ENCODE data around the gene DNHD1. TPM values are rescaled to one million over a fixed set of nuclear protein-coding genes. Genes with fewer than 3 reads are reported as not detected.

DNHD1 gene
- total RNA-seq, 1 donor from 2014 or later, result 12.0 TPM

DNA sequence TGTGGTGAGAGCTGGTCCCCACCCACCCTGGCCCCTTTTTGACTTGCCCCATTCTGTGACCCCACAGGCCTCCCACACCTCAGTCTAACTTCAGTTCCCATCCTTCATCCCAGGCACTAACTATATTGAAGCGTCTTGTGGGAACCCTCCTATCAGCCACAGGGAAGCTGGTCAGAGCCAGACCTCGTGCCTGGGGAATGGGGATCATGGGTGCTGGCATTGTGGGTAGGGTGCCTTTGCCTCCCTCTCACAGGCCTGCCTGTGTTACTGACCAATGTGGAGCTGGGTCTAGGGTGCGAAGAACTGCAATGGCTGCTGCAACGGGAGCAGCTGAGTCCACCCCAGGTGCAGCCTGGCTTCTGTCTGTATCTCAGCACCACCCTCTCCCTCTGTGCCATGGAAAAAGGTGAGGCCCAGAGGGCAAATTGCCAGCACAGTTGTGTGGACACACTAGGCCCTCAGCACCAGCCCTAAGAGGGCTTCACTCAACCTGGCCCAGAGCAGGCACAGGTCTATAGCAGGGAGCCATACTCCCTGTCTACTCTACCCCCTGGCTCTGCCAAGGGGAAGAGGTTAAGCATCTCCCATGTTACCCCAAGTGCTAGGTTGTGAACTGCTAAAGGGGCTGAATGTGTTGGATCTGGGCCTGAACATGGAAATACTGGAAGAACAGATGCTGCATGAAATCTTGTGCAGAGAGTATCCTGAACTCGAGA, 69.1 kb downstream of the DNHD1 start:
- Histone ChIP-seq H3K36me3 (no peaks in the 10 kb centered on the region), H3K27me3 (ENCODE audit: low read depth) (no peaks in the 10 kb centered on the region), H3K4me3 (no peak overlapping the region), H3K27ac (no peak overlapping the region), H3K9me3 (no peaks in the 10 kb centered on the region), H3K4me1 (no peaks in the 10 kb centered on the region)
- intact Hi-C loops (cut with DNase I), result no loop called here
- DNase-seq, result no peak
- TF ChIP-seq CTCF (IDR thresholded peaks at IDR 0.05), result no peak
- no peak for ATAC-seq

DNA sequence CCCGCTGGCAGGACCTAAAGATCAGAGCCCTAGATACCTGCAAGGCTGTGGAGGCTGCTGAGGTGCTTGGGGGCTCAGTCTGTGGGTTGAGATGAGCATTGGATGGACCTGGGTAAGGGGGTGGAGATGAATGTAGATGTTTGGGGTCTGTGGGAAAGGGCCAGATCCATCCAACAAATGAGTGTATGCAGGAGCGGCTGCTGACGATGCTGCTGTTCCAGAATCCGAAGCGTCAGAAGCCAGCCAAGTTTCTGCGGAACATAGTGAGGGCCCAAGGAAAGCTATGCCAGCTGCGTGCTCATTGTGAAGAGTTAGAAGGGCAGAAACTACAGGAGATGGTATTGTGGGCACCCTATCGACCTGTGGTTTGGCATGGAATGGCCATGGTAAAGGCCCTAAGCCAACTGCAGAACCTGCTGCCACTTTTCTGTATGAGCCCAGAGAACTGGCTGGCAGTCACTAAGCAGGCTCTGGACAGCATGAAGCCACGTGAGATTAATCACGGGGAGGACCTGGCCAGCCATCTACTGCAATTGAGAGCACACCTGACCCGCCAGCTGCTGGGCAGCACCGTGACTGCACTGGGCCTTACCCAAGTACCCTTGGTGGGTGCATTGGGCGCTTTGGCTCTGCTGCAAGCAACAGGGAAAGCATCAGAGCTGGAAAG, 69.8 kb downstream of the DNHD1 start:
- Histone ChIP-seq H3K27me3 (ENCODE audit: low read depth) (no peaks in the 10 kb centered on the region), H3K4me3 (no peak overlapping the region), H3K27ac (no peak overlapping the region), H3K4me1 (no peaks in the 10 kb centered on the region), H3K9me3 (no peaks in the 10 kb centered on the region), H3K36me3 (no peaks in the 10 kb centered on the region)
- no peak for DNase-seq
- TF ChIP-seq CTCF (IDR thresholded peaks at IDR 0.05), result no peak
- intact Hi-C loops (cut with DNase I), result no loop called here
- ATAC-seq, result no peak

DNA sequence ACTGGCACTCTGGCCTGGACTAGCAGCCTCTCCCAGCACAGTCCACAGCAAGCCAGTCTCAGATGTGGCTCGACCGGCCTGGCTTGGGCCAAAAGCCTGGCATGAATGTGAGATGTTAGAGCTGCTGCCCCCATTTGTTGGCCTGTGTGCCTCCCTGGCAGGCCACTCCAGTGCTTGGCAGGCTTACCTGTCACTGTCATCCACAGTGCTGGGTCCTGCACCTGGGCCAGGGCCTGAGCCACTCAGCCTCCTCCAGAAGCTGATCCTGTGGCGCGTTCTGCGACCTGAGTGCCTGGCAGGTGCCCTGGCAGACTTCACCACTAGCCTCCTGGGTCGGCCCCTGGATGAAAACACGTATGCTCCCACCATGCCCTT, 70.3 kb downstream of the DNHD1 start:
- Histone ChIP-seq H3K4me3 (no peak overlapping the region), H3K27me3 (ENCODE audit: low read depth) (no peaks in the 10 kb centered on the region), H3K27ac (no peak overlapping the region), H3K9me3 (no peaks in the 10 kb centered on the region), H3K36me3 (no peaks in the 10 kb centered on the region), H3K4me1 (no peaks in the 10 kb centered on the region)
- ATAC-seq (no peak), DNase-seq (no peak)
- intact Hi-C loops (cut with DNase I), result no loop called here
- no peak for TF ChIP-seq CTCF (IDR thresholded peaks at IDR 0.05)

DNA sequence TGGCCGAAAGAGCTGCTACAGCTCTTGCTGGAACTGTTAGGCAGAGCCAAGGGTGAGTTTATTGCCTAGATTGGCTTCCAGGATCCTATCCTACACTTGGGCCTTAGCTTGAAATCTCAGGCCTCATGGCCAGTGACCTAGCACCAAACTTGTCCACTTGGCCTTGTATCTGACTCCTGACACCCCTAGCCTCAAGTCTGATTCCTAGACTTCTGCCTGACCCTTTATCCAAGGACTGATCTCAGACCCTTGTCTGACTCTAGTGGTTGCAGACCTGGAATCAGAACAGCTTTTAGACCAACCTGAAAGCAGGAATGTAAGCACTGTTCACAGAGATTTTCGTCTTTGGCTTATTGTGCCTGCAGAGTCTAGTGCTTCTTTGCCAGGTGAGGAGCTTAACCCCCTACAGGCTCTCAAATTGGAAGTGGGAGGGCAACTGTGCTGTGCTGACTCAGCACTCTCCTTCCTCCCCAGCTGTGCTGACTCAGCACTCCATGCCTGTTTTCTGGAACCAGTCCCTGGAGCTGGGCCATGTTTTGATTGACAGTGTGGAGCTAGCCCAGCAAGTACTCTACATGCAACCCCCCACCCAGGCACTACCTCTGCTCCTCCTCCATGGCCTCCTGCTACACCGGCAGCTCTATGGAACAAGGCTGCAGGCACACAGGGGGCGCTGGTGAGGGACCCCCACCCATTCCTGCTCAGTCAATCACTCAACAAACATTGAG, 71.3 kb downstream of the DNHD1 start:
- no peak for TF ChIP-seq CTCF (IDR thresholded peaks at IDR 0.05)
- ATAC-seq, result peak; percentile 21
- DNase-seq, result no peak

GRCh38 chr11:6569706-6570105, 72.6 kb downstream of the DNHD1 start:
- Histone ChIP-seq H3K27me3 (ENCODE audit: low read depth) (no peaks in the 10 kb centered on the region), H3K27ac (no peak overlapping the region), H3K4me1 (no peaks in the 10 kb centered on the region), H3K4me3 (no peak overlapping the region), H3K9me3 (no peaks in the 10 kb centered on the region), H3K36me3 (no peaks in the 10 kb centered on the region)
- no peak for TF ChIP-seq CTCF (IDR thresholded peaks at IDR 0.05)
- intact Hi-C loops (cut with DNase I), result no loop called here
- no peak for ATAC-seq
- DNase-seq, result no peak

More for the DNA sequence above, 71.3 kb downstream of the DNHD1 start:
- intact Hi-C loops (cut with DNase I), result no loop called here
- Histone ChIP-seq H3K36me3 (no peaks in the 10 kb centered on the region), H3K9me3 (no peaks in the 10 kb centered on the region), H3K27ac (no peak overlapping the region), H3K27me3 (ENCODE audit: low read depth) (no peaks in the 10 kb centered on the region), H3K4me3 (no peak overlapping the region), H3K4me1 (no peaks in the 10 kb centered on the region)
